GM23338 (cell line): Measurements from ENCODE around the gene CNNM1. TPM values are rescaled to one million over a fixed set of nuclear protein-coding genes. Genes with fewer than 3 reads are reported as not detected.

Source experiments
- ATAC-seq: fragments of 200-7000 bp; cut with Tn5 transposase; 3 replicates; pipeline ENCODE4 v1.9.1; 2020
- DNase-seq: peaks from one replicate; pipeline ENCODE4 v3.0.0-alpha.2; 2015; ENCODE audit warnings: low spot score
- H2AFZ ChIP-seq: fragments of 200-600 bp; sonication (generic); 2 replicates; pipeline ENCODE4 v1.8.0; 2016; ENCODE audit warnings: antibody characterized with exemption, mild to moderate bottlenecking, moderate library complexity
- H3F3A ChIP-seq: fragments of 200-600 bp; sonication (generic); replicated peaks from 2 replicates; pipeline ENCODE4 v1.8.0; 2017; ENCODE audit warnings: antibody characterized with exemption, mixed run types, low read depth
- H3K27ac ChIP-seq: fragments of 200-600 bp; sonication (generic); 2 replicates; pipeline ENCODE4 v1.6.1; 2016; ENCODE audit warnings: low read depth
- H3K27me3 ChIP-seq: fragments of 200-600 bp; sonication (generic); 2 replicates; pipeline ENCODE4 v1.8.0; 2016; ENCODE audit warnings: mild to moderate bottlenecking, mixed run types, moderate library complexity; ENCODE audit not compliant: insufficient read depth
- H3K36me3 ChIP-seq: fragments of 200-600 bp; sonication (generic); 2 replicates; pipeline ENCODE4 v1.8.0; 2016; ENCODE audit warnings: mild to moderate bottlenecking; ENCODE audit not compliant: insufficient read depth
- H3K4me1 ChIP-seq: fragments of 200-600 bp; sonication (generic); 2 replicates; pipeline ENCODE4 v1.8.0; 2016; ENCODE audit warnings: mild to moderate bottlenecking, moderate library complexity; ENCODE audit not compliant: insufficient read depth
- H3K4me2 ChIP-seq: fragments of 200-600 bp; sonication (generic); 2 replicates; pipeline ENCODE4 v1.7.1; 2017; ENCODE audit warnings: mixed run types
- H3K4me3 ChIP-seq: fragments of 200-600 bp; sonication (generic); 2 replicates; pipeline ENCODE4 v1.6.1; 2016; ENCODE audit warnings: mixed run types
- H3K79me2 ChIP-seq: fragments of 200-600 bp; sonication (generic); replicated peaks from 2 replicates; pipeline ENCODE4 v1.8.0; 2017; ENCODE audit warnings: mild to moderate bottlenecking; ENCODE audit not compliant: insufficient read depth
- H3K9me2 ChIP-seq: fragments of 200-600 bp; sonication (generic); 2 replicates; pipeline ENCODE4 v1.8.0; 2017; ENCODE audit not compliant: insufficient read depth
- H4K20me1 ChIP-seq: fragments of 200-600 bp; sonication (generic); replicated peaks from 2 replicates; pipeline ENCODE4 v1.8.0; 2017; ENCODE audit warnings: mild to moderate bottlenecking; ENCODE audit not compliant: insufficient read depth
- H3K27ac Mint-ChIP-seq: 2 replicates; pipeline ENCODE4 v1.8.0; 2020; ENCODE audit warnings: inconsistent platforms, mild to moderate bottlenecking, moderate library complexity, mixed read lengths
- H3K27me3 Mint-ChIP-seq: 3 replicates; pipeline ENCODE4 v1.8.0; 2022; ENCODE audit warnings: low read depth, mild to moderate bottlenecking, moderate library complexity, mixed read lengths, inconsistent platforms; ENCODE audit not compliant: insufficient read depth, poor library complexity
- H3K36me3 Mint-ChIP-seq: 3 replicates; pipeline ENCODE4 v1.8.0; 2021; ENCODE audit warnings: low read depth, mild to moderate bottlenecking, inconsistent platforms, moderate library complexity, mixed read lengths
- H3K4me1 Mint-ChIP-seq: 3 replicates; pipeline ENCODE4 v1.8.0; 2020; ENCODE audit warnings: mild to moderate bottlenecking, inconsistent platforms, mixed read lengths
- H3K4me3 Mint-ChIP-seq: 3 replicates; pipeline ENCODE4 v1.8.0; 2021; ENCODE audit warnings: moderate library complexity, mild to moderate bottlenecking, inconsistent platforms, mixed read lengths
- H3K9me3 Mint-ChIP-seq: 3 replicates; pipeline ENCODE4 v1.8.0; 2020; ENCODE audit warnings: moderate library complexity, mild to moderate bottlenecking, inconsistent platforms, mixed read lengths
- CREB1 ChIP-seq: fragments of 250-450 bp; sonication (Bioruptor Pico); IDR thresholded peaks from 2 replicates; pipeline ENCODE4 v1.5.0; 2020; ENCODE audit warnings: low read depth, mild to moderate bottlenecking, moderate library complexity
- CTCF ChIP-seq, 2 experiments: fragments of 200-600 bp in 1 of 2; sonication (generic) in 1 of 2; conservative IDR thresholded peaks; 2 replicates each; pipeline versions ENCODE4 v1.5.1 to v1.6.1; 2016 to 2017; ENCODE audit warnings: antibody characterized with exemption in 2 of 2, low read depth in 2 of 2, mild to moderate bottlenecking in 2 of 2, moderate library complexity in 1 of 2
- ETS1 ChIP-seq: IDR thresholded peaks from 2 replicates; pipeline ENCODE4 v1.6.1; 2016; ENCODE audit warnings: antibody characterized with exemption
- EZH2 ChIP-seq: fragments of 200-600 bp; sonication (generic); IDR thresholded peaks from one replicate; pipeline ENCODE4 v1.8.0; 2017; ENCODE audit warnings: antibody characterized with exemption, mild to moderate bottlenecking, low read depth; ENCODE audit not compliant: unreplicated experiment
- EZH2phosphoT487 ChIP-seq: fragments of 200-600 bp; sonication (generic); IDR thresholded peaks from one replicate; pipeline ENCODE4 v1.8.1; 2018; ENCODE audit warnings: antibody characterized with exemption; ENCODE audit not compliant: unreplicated experiment
- JUNB ChIP-seq: IDR thresholded peaks from one replicate; pipeline ENCODE4 v1.6.1; 2016; ENCODE audit warnings: antibody characterized with exemption; ENCODE audit not compliant: unreplicated experiment
- NANOG ChIP-seq: IDR thresholded peaks from 2 replicates; pipeline ENCODE4 v1.6.1; 2016; ENCODE audit warnings: antibody characterized with exemption, borderline replicate concordance
- POLR2AphosphoS5 ChIP-seq: IDR thresholded peaks from 2 replicates; pipeline ENCODE4 v1.6.1; 2016; ENCODE audit warnings: antibody characterized with exemption, low read depth
- STAT1 ChIP-seq: IDR thresholded peaks from one replicate; pipeline ENCODE4 v1.6.1; 2016; ENCODE audit warnings: antibody characterized with exemption; ENCODE audit not compliant: unreplicated experiment
- ZNF331 ChIP-seq: fragments of 250-450 bp; sonication (Bioruptor Pico); IDR thresholded peaks from 2 replicates; pipeline ENCODE4 v1.5.0; 2020; ENCODE audit warnings: low read depth, mild to moderate bottlenecking, moderate library complexity
- ZNF462 ChIP-seq: fragments of 250-450 bp; sonication (Bioruptor Pico); IDR thresholded peaks from 2 replicates; pipeline ENCODE4 v1.5.0; 2020; ENCODE audit warnings: mild to moderate bottlenecking, moderate library complexity
- polyA plus RNA-seq: library from polyadenylated mRNA; unstranded; fragments of >200 nt; fragmentation: Nextera tagmentation; extraction: Ambion mirVana; gene quantifications from 2 replicates; pipeline ENCODE4 v1.2.1, GENCODE V29; 2016
- total RNA-seq: library from RNA; depleted of rRNA; stranded (reverse); fragments of >200 nt; shearing (Covaris generic); gene quantifications from 2 replicates; pipeline ENCODE4 v1.2.3, GENCODE V29; 2014

Gene CNNM1
- total and polyA plus RNA-seq, 2 experiments from 2014 or later = 0.52 to 0.90 TPM

- Histone ChIP-seq H4K20me1 (0 out of 2 replicates have a peak, but pooled peaks cover under 1% of the 10 kb centered on the region), H2AFZ (no peak overlapping the region), H3K27me3 (no peaks in the 10 kb centered on the region), H3K9me2 (no peaks in the 10 kb centered on the region), H3K4me2 (peak overlapping the region; percentile 36; the same call in 1 of the 2 replicates), H3F3A (no peaks in the 10 kb centered on the region), H3K36me3 (peaks cover 6% of the 10 kb centered on the region; the same call in 1 of the 2 replicates), H3K4me3 (no peak overlapping the region), H3K4me1 (peaks cover 33% of the 10 kb centered on the region), H3K79me2 (no peaks in the 10 kb centered on the region), H3K27ac (no peak overlapping the region)
- Mint-ChIP-seq H3K27ac (no peak overlapping the region), H3K27me3 (peaks cover 2% of the 10 kb centered on the region), H3K36me3 (peaks cover 38% of the 10 kb centered on the region; the same call in 2 of the 3 replicates), H3K4me3 (no peak overlapping the region), H3K4me1 (peaks cover 47% of the 10 kb centered on the region), H3K9me3 (no peaks in the 10 kb centered on the region)
- TF ChIP-seq STAT1 (no peak), ZNF462 (CRISPR knock-in tag) (no peak), CTCF (conservative IDR thresholded peaks at IDR 0.05; ENCODE audit: low read depth in 2 of 2) (no peak), EZH2phosphoT487 (no peak), ETS1 (no peak), NANOG (no peak), EZH2 (no peak), POLR2AphosphoS5 (no peak), ZNF331 (no peak), JUNB (no peak), CREB1 (CRISPR knock-in tag) (no peak)
- ATAC-seq = no peak
- DNase-seq = no peak
These were observed 67.3 kb downstream of the CNNM1 start for GRCh38 chr10:99396471-99396870.
